H9 (cell line): ENCODE data around the gene YPEL4. TPM values are rescaled to one million over a fixed set of nuclear protein-coding genes. Genes with fewer than 3 reads are reported as not detected.

ENCODE experiments used
- DNase-seq: peaks from one replicate; pipeline ENCODE4 v3.0.0-alpha.2; 2017
- H2AFZ ChIP-seq: one replicate; pipeline ENCODE4 v1.6.1; 2013; ENCODE audit warnings: mild to moderate bottlenecking, low read length, control low read depth, moderate library complexity
- H2AK5ac ChIP-seq: 2 replicates; pipeline ENCODE4 v1.6.1; 2013; ENCODE audit warnings: low read length, control low read depth, mixed read lengths; ENCODE audit not compliant: insufficient read length
- H2BK120ac ChIP-seq: one replicate; pipeline ENCODE4 v1.6.1; 2013; ENCODE audit warnings: low read depth, mild to moderate bottlenecking, low read length, control low read depth, inconsistent platforms; ENCODE audit not compliant: poor library complexity, severe bottlenecking
- H2BK12ac ChIP-seq: 2 replicates; pipeline ENCODE4 v1.6.1; 2013; ENCODE audit warnings: low read length, control low read depth, mixed read lengths, low read depth; ENCODE audit not compliant: insufficient read length
- H2BK15ac ChIP-seq: 2 replicates; pipeline ENCODE4 v1.6.1; 2013; ENCODE audit warnings: low read depth, low read length, control low read depth
- H2BK20ac ChIP-seq: one replicate; pipeline ENCODE4 v1.6.1; 2013; ENCODE audit warnings: low read depth, mild to moderate bottlenecking, low read length, control low read depth, inconsistent platforms; ENCODE audit not compliant: poor library complexity, severe bottlenecking
- H2BK5ac ChIP-seq: 2 replicates; pipeline ENCODE4 v1.6.1; 2013; ENCODE audit warnings: low read length, control low read depth, mixed read lengths; ENCODE audit not compliant: insufficient read length
- H3K14ac ChIP-seq: 2 replicates; pipeline ENCODE4 v1.6.1; 2013; ENCODE audit warnings: low read length, control low read depth; ENCODE audit not compliant: insufficient read depth
- H3K18ac ChIP-seq: 2 replicates; pipeline ENCODE4 v1.6.1; 2013; ENCODE audit warnings: low read depth, mild to moderate bottlenecking, mixed read lengths, low read length, control low read depth; ENCODE audit not compliant: insufficient read length
- H3K23ac ChIP-seq: 2 replicates; pipeline ENCODE4 v1.6.1; 2013; ENCODE audit warnings: low read length, control low read depth, mixed read lengths, low read depth; ENCODE audit not compliant: insufficient read length
- H3K23me2 ChIP-seq: 2 replicates; pipeline ENCODE4 v1.6.1; 2013; ENCODE audit warnings: low read depth, mild to moderate bottlenecking, mixed read lengths, low read length, control low read depth; ENCODE audit not compliant: insufficient read length, poor library complexity, severe bottlenecking
- H3K27ac ChIP-seq: 2 replicates; pipeline ENCODE4 v1.5.1; 2013; ENCODE audit warnings: low read length, control low read depth, mixed read lengths, low read depth; ENCODE audit not compliant: insufficient read length
- H3K27me3 ChIP-seq: 2 replicates; pipeline ENCODE4 v1.6.1; 2013; ENCODE audit warnings: low read length, control low read depth, inconsistent platforms; ENCODE audit not compliant: insufficient read depth
- H3K4ac ChIP-seq: 2 replicates; pipeline ENCODE4 v1.6.1; 2013; ENCODE audit warnings: low read depth, mild to moderate bottlenecking, control low read depth, inconsistent platforms, low read length, moderate library complexity
- H3K4me1 ChIP-seq: 2 replicates; pipeline ENCODE4 v1.6.1; 2013; ENCODE audit warnings: low read length, control low read depth, inconsistent platforms; ENCODE audit not compliant: insufficient read depth
- H3K4me2 ChIP-seq: 2 replicates; pipeline ENCODE4 v1.6.1; 2013; ENCODE audit warnings: low read length, control low read depth, mixed read lengths; ENCODE audit not compliant: insufficient read length, insufficient read depth
- H3K56ac ChIP-seq: 2 replicates; pipeline ENCODE4 v1.6.1; 2013; ENCODE audit warnings: low read depth, mild to moderate bottlenecking, mixed read lengths, low read length, control low read depth; ENCODE audit not compliant: insufficient read length
- H3K79me1 ChIP-seq: 2 replicates; pipeline ENCODE4 v1.6.1; 2013; ENCODE audit warnings: low read depth, mild to moderate bottlenecking, moderate library complexity, low read length, control low read depth, inconsistent platforms; ENCODE audit not compliant: insufficient read depth, poor library complexity, severe bottlenecking
- H3K79me2 ChIP-seq: 2 replicates; pipeline ENCODE4 v1.6.1; 2013; ENCODE audit warnings: low read length, control low read depth, inconsistent platforms; ENCODE audit not compliant: insufficient read depth
- H3K9ac ChIP-seq: 2 replicates; pipeline ENCODE4 v1.6.1; 2013; ENCODE audit warnings: low read length, control low read depth, mixed read lengths; ENCODE audit not compliant: insufficient read length; ENCODE audit errors: extremely low read depth
- H3K9me3 ChIP-seq: one replicate; pipeline ENCODE4 v1.6.1; 2013; ENCODE audit warnings: low read depth, low read length, inconsistent platforms; ENCODE audit not compliant: control insufficient read depth
- H3T11ph ChIP-seq: one replicate; pipeline ENCODE4 v1.6.1; 2013; ENCODE audit warnings: mild to moderate bottlenecking, low read length, control low read depth, inconsistent platforms
- H4K20me1 ChIP-seq: one replicate; pipeline ENCODE4 v1.6.1; 2013; ENCODE audit not compliant: control insufficient read depth, insufficient read length, insufficient read depth
- H4K5ac ChIP-seq: 2 replicates; pipeline ENCODE4 v1.6.1; 2013; ENCODE audit warnings: low read depth, mild to moderate bottlenecking, mixed read lengths, low read length, control low read depth; ENCODE audit not compliant: insufficient read length
- H4K8ac ChIP-seq: replicated peaks from 2 replicates; pipeline ENCODE4 v1.6.1; 2013; ENCODE audit warnings: low read length, control low read depth, mixed read lengths, low read depth; ENCODE audit not compliant: insufficient read length
- H4K91ac ChIP-seq: 2 replicates; pipeline ENCODE4 v1.6.1; 2013; ENCODE audit warnings: low read depth, mild to moderate bottlenecking, moderate library complexity, mixed read lengths, low read length, control low read depth; ENCODE audit not compliant: insufficient read length
- H3K27ac Mint-ChIP-seq, 3 experiments: 2 replicates in 2 of 3; 3 replicates in 1 of 3; pipeline ENCODE4 v1.8.0; 2020 to 2021; ENCODE audit warnings: mixed read lengths in 3 of 3, mild to moderate bottlenecking in 1 of 3, moderate library complexity in 1 of 3
- H3K27me3 Mint-ChIP-seq: 2 replicates; pipeline ENCODE4 v1.8.0; 2021; ENCODE audit warnings: low read depth, mild to moderate bottlenecking, moderate library complexity, mixed read lengths
- H3K36me3 Mint-ChIP-seq, 3 experiments: 2 replicates in 2 of 3; 3 replicates in 1 of 3; pipeline ENCODE4 v1.8.0; 2020 to 2021; ENCODE audit warnings: low read depth in 3 of 3, mixed read lengths in 3 of 3; ENCODE audit not compliant: insufficient read depth in 1 of 3
- H3K4me1 Mint-ChIP-seq, 2 experiments: 2 replicates each; pipeline ENCODE4 v1.8.0; 2020; ENCODE audit warnings: mixed read lengths in 2 of 2
- H3K4me3 Mint-ChIP-seq, 2 experiments: 2 replicates in 1 of 2; 3 replicates in 1 of 2; pipeline ENCODE4 v1.8.0; 2020 to 2021; ENCODE audit warnings: mild to moderate bottlenecking in 2 of 2, mixed read lengths in 2 of 2, moderate library complexity in 1 of 2
- H3K9me3 Mint-ChIP-seq, 2 experiments: 2 replicates in 1 of 2; 3 replicates in 1 of 2; pipeline ENCODE4 v1.8.0; 2020; ENCODE audit warnings: mild to moderate bottlenecking in 2 of 2, mixed read lengths in 2 of 2, moderate library complexity in 1 of 2
- CTCF ChIP-seq: fragments of 200-600 bp; sonication (generic); conservative IDR thresholded peaks from 3 replicates; pipeline ENCODE4 v1.8.0; 2021; ENCODE audit warnings: antibody characterized with exemption, mild to moderate bottlenecking
- WGBS: extraction: QIAGEN DNeasy Blood & Tissue Kit; methylation state at CpG from one replicate; pipeline ENCODE4 v1.1.7; 2013; ENCODE audit warnings: missing lambda C conversion rate, low lambda C conversion rate, mixed read lengths; ENCODE audit not compliant: insufficient read length; ENCODE audit errors: extremely low coverage; 5-methylcytosine and 5-hydroxymethylcytosine counted together
- total RNA-seq: library from RNA; stranded (reverse); gene quantifications from 2 replicates; pipeline ENCODE4 v1.2.1, GENCODE V29; 2021

YPEL4 gene
- total RNA-seq, 1 experiment from 2014 or later = 0.13 TPM

DNA sequence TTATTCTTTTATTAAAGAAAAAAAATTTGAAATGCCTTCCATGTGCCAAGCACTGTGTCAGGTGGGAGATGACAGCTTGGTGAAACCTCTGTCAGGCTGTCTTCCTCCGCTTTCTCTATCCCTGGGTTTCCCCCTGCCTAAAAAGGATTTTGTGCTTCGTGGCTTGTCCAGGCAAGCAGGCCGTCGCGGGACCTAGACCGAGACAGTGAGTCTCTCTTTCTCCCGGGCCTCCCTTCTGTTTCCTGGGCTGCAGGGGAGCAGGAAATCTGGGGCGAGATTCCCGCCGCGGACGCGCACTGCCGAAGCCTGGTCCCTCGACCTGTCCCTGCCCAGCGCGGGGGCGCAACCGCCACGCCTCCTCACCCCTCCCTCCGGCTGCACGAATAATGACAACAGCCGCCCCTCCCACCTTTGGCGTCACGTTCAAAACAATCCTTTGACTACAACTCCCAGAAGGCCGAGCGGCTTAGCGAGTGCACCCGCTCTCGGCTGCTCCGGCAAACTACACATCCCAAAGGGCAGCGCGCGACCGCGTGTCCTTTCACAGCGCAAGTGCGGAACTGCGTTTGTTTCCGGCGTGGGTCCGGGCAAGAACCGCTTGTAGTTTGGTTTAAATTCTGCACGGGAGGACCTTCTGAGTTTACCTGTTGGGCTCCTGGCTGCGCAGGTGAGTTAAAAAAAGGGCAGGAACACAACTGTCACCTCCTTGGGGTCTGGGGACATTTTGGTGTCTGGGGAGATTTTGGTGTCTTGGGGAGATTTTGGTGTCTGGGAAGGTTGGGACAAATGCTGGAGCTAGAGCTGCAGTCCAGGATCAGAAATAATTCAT is 7.7 kb upstream of the YPEL4 start, which contains the start of gene CLP1:
CLP1 (plus strand) TSS at position 569 of the 829 bp plus-strand sequence. CDS start 1,715 bp downstream, outside the sequence.
- Histone ChIP-seq H4K5ac (no peak within 1 kb of the TSS), H3K18ac (no peak within 1 kb of the TSS), H3K27ac (peak within 1 kb of the TSS; percentile 22), H3K27me3 (no peaks in the 10 kb centered on the region), H3K9ac (peak within 1 kb of the TSS; percentile 83), H3T11ph (no peak within 1 kb of the TSS), H3K4me2 (peak within 1 kb of the TSS; percentile 96), H4K91ac (no peak within 1 kb of the TSS), H2BK20ac (no peak within 1 kb of the TSS), H4K8ac (no peak within 1 kb of the TSS), H3K23ac (no peak within 1 kb of the TSS), H2AFZ (no peak within 1 kb of the TSS), H3K56ac (no peak within 1 kb of the TSS), H3K9me3 (no peaks in the 10 kb centered on the region), H3K4ac (no peak within 1 kb of the TSS), H2AK5ac (no peak within 1 kb of the TSS), H3K79me2 (peaks cover 5% of the 10 kb centered on the region; the same call in 1 of the 2 replicates), H3K4me1 (no peaks in the 10 kb centered on the region), H2BK15ac (no peak within 1 kb of the TSS), H2BK12ac (no peak within 1 kb of the TSS), H3K79me1 (no peaks in the 10 kb centered on the region), H2BK120ac (no peak within 1 kb of the TSS), H4K20me1 (no peaks in the 10 kb centered on the region), H3K23me2 (peaks cover 7% of the 10 kb centered on the region), H3K14ac (no peak within 1 kb of the TSS), H2BK5ac (no peak within 1 kb of the TSS)
- H3K9me3 Mint-ChIP-seq = no peaks in the 10 kb centered on the region; a peak in 1 of 5 replicates
- peaks cover 18 to 35% (median 30%) of the 10 kb centered on the region in 3 experiments for H3K36me3 Mint-ChIP-seq
- peak within 1 kb of the TSS; percentile 94 to 100 for H3K4me3 Mint-ChIP-seq
- peak; percentile 99 for DNase-seq
- peaks cover 11 to 31% of the 10 kb centered on the region in 2 experiments for H3K4me1 Mint-ChIP-seq
- peaks cover 33% of the 10 kb centered on the region for H3K27me3 Mint-ChIP-seq
- no CpG with 5 or more reads among the region's 45 CpGs for WGBS
- H3K27ac Mint-ChIP-seq = peak within 1 kb of the TSS; percentile 86 to 99 (median 92)
- no peak for TF ChIP-seq CTCF
